Measurements from ENCODE around the gene NMNAT2. TPM values are rescaled to one million over a fixed set of nuclear protein-coding genes. Genes with fewer than 3 reads are reported as not detected.

The NMNAT2 gene
- total and polyA plus RNA-seq, 2 experiments from 2014 or later: 3.6 to 10.0 TPM

DNA sequence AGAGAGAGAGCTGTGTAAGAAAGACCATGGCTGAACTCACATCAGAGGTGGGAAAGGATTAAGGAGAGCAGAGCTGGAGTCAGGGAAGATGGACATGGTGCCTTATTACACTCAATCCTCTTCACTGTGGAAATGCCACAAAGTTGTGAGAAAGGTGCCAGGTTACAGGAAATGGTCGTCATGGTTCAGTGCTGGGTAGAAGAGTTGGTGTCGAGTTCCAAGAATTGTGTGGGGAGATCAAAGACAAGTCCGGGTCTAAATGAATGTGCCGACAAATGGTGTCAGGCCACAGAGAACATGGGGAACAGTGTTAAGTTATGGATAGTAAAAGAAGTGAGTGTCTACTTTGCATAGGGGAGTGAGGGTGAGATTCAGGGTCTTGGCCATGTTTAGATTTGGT is 191.2 kb downstream of the NMNAT2 start:
- no peak for TF ChIP-seq NANOG (IDR thresholded peaks at IDR 0.05; ENCODE audit: borderline replicate concordance)
- TF ChIP-seq, protein P1, sequence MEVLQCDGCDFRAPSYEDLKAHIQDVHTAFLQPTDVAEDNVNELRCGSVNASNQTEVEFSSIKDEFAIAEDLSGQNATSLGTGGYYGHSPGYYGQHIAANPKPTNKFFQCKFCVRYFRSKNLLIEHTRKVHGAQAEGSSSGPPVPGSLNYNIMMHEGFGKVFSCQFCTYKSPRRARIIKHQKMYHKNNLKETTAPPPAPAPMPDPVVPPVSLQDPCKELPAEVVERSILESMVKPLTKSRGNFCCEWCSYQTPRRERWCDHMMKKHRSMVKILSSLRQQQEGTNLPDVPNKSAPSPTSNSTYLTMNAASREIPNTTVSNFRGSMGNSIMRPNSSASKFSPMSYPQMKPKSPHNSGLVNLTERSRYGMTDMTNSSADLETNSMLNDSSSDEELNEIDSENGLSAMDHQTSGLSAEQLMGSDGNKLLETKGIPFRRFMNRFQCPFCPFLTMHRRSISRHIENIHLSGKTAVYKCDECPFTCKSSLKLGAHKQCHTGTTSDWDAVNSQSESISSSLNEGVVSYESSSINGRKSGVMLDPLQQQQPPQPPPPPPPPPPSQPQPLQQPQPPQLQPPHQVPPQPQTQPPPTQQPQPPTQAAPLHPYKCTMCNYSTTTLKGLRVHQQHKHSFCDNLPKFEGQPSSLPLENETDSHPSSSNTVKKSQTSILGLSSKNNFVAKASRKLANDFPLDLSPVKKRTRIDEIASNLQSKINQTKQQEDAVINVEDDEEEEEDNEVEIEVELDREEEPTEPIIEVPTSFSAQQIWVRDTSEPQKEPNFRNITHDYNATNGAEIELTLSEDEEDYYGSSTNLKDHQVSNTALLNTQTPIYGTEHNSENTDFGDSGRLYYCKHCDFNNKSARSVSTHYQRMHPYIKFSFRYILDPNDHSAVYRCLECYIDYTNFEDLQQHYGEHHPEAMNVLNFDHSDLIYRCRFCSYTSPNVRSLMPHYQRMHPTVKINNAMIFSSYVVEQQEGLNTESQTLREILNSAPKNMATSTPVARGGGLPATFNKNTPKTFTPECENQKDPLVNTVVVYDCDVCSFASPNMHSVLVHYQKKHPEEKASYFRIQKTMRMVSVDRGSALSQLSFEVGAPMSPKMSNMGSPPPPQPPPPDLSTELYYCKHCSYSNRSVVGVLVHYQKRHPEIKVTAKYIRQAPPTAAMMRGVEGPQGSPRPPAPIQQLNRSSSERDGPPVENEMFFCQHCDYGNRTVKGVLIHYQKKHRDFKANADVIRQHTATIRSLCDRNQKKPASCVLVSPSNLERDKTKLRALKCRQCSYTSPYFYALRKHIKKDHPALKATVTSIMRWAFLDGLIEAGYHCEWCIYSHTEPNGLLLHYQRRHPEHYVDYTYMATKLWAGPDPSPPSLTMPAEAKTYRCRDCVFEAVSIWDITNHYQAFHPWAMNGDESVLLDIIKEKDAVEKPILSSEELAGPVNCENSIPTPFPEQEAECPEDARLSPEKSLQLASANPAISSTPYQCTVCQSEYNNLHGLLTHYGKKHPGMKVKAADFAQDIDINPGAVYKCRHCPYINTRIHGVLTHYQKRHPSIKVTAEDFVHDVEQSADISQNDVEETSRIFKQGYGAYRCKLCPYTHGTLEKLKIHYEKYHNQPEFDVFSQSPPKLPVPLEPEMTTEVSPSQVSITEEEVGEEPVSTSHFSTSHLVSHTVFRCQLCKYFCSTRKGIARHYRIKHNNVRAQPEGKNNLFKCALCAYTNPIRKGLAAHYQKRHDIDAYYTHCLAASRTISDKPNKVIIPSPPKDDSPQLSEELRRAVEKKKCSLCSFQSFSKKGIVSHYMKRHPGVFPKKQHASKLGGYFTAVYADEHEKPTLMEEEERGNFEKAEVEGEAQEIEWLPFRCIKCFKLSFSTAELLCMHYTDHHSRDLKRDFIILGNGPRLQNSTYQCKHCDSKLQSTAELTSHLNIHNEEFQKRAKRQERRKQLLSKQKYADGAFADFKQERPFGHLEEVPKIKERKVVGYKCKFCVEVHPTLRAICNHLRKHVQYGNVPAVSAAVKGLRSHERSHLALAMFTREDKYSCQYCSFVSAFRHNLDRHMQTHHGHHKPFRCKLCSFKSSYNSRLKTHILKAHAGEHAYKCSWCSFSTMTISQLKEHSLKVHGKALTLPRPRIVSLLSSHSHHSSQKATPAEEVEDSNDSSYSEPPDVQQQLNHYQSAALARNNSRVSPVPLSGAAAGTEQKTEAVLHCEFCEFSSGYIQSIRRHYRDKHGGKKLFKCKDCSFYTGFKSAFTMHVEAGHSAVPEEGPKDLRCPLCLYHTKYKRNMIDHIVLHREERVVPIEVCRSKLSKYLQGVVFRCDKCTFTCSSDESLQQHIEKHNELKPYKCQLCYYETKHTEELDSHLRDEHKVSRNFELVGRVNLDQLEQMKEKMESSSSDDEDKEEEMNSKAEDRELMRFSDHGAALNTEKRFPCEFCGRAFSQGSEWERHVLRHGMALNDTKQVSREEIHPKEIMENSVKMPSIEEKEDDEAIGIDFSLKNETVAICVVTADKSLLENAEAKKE (CRISPR knock-in tag; IDR thresholded peaks at IDR 0.05): no peak
- TF ChIP-seq STAT1 (IDR thresholded peaks at IDR 0.05; ENCODE audit: unreplicated experiment): no peak
- TF ChIP-seq, protein P2, sequence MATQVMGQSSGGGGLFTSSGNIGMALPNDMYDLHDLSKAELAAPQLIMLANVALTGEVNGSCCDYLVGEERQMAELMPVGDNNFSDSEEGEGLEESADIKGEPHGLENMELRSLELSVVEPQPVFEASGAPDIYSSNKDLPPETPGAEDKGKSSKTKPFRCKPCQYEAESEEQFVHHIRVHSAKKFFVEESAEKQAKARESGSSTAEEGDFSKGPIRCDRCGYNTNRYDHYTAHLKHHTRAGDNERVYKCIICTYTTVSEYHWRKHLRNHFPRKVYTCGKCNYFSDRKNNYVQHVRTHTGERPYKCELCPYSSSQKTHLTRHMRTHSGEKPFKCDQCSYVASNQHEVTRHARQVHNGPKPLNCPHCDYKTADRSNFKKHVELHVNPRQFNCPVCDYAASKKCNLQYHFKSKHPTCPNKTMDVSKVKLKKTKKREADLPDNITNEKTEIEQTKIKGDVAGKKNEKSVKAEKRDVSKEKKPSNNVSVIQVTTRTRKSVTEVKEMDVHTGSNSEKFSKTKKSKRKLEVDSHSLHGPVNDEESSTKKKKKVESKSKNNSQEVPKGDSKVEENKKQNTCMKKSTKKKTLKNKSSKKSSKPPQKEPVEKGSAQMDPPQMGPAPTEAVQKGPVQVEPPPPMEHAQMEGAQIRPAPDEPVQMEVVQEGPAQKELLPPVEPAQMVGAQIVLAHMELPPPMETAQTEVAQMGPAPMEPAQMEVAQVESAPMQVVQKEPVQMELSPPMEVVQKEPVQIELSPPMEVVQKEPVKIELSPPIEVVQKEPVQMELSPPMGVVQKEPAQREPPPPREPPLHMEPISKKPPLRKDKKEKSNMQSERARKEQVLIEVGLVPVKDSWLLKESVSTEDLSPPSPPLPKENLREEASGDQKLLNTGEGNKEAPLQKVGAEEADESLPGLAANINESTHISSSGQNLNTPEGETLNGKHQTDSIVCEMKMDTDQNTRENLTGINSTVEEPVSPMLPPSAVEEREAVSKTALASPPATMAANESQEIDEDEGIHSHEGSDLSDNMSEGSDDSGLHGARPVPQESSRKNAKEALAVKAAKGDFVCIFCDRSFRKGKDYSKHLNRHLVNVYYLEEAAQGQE (IDR thresholded peaks at IDR 0.05; ENCODE audit: unreplicated experiment): no peak
- no peak for TF ChIP-seq POLR2AphosphoS5 (IDR thresholded peaks at IDR 0.05; ENCODE audit: low read depth)
- TF ChIP-seq EZH2phosphoT487 (IDR thresholded peaks at IDR 0.05; ENCODE audit: unreplicated experiment): no peak
- TF ChIP-seq ETS1 (IDR thresholded peaks at IDR 0.05): no peak
- no peak for TF ChIP-seq ZNF331 (CRISPR knock-in tag; IDR thresholded peaks at IDR 0.05; ENCODE audit: low read depth)
- no peak for TF ChIP-seq JUNB (IDR thresholded peaks at IDR 0.05; ENCODE audit: unreplicated experiment)
- TF ChIP-seq EZH2 (IDR thresholded peaks at IDR 0.05; ENCODE audit: low read depth, unreplicated experiment): no peak
- TF ChIP-seq ZNF114 (CRISPR knock-in tag; IDR thresholded peaks at IDR 0.05): no peak
- TF ChIP-seq CTCF (conservative IDR thresholded peaks at IDR 0.05; ENCODE audit: low read depth in 2 of 2): no peak
- no peak for TF ChIP-seq CREB1 (CRISPR knock-in tag; IDR thresholded peaks at IDR 0.05; ENCODE audit: low read depth)

More for the DNA sequence above, 191.2 kb downstream of the NMNAT2 start:
- peaks cover 23% of the 10 kb centered on the region for H3K4me1 Mint-ChIP-seq
- Histone ChIP-seq H3K27me3 (ENCODE audit: insufficient read depth) (no peaks in the 10 kb centered on the region), H2AFZ (no peak overlapping the region), H3K4me1 (ENCODE audit: insufficient read depth) (no peaks in the 10 kb centered on the region), H3K4me3 (no peak overlapping the region), H3K79me2 (replicated peaks; ENCODE audit: insufficient read depth) (no peaks in the 10 kb centered on the region), H3K4me2 (no peak overlapping the region), H3K9me2 (ENCODE audit: insufficient read depth) (no peaks in the 10 kb centered on the region), H3K36me3 (ENCODE audit: insufficient read depth) (no peaks in the 10 kb centered on the region), H3K27ac (ENCODE audit: low read depth) (no peak overlapping the region), H4K20me1 (replicated peaks; ENCODE audit: insufficient read depth) (no peaks in the 10 kb centered on the region), H3F3A (replicated peaks; ENCODE audit: low read depth) (no peaks in the 10 kb centered on the region)
- H3K9me3 Mint-ChIP-seq: no peaks in the 10 kb centered on the region
- H3K4me3 Mint-ChIP-seq: no peak overlapping the region
- H3K27ac Mint-ChIP-seq: no peak overlapping the region
- H3K27me3 Mint-ChIP-seq (ENCODE audit: insufficient read depth, low read depth, poor library complexity): peaks cover 2% of the 10 kb centered on the region
- no peaks in the 10 kb centered on the region for H3K36me3 Mint-ChIP-seq (ENCODE audit: low read depth)
- no peak for ATAC-seq
- no peak for DNase-seq (ENCODE audit: low spot score)
